BE2C (cell line): Measurements from ENCODE around the gene DNLZ.
"Not testable (repeated sequence)": the region's sequence is repeated elsewhere in the genome, so short reads cannot be mapped to it uniquely, and the experiment has no call there.

ENCODE experiments used
- DNase-seq: peaks from one replicate; pipeline ENCODE4 v3.0.0-alpha.2; 2020
- H3K27me3 ChIP-seq: fragments of 250-450 bp; sonication (Bioruptor Pico); 2 replicates; pipeline ENCODE4 v1.5.1; 2020; ENCODE audit warnings: mild to moderate bottlenecking
- H3K36me3 ChIP-seq: fragments of 250-450 bp; sonication (Bioruptor Pico); 2 replicates; pipeline ENCODE4 v1.5.1; 2020; ENCODE audit warnings: mild to moderate bottlenecking
- H3K4me1 ChIP-seq: fragments of 250-450 bp; sonication (Bioruptor Pico); 2 replicates; pipeline ENCODE4 v1.5.1; 2020
- H3K4me3 ChIP-seq: 2 replicates; pipeline ENCODE4 v1.5.1; 2011; ENCODE audit warnings: low read depth, low read length
- H3K9me3 ChIP-seq: fragments of 250-450 bp; sonication (Bioruptor Pico); 2 replicates; pipeline ENCODE4 v1.5.1; 2020
- CTCF ChIP-seq: IDR thresholded peaks from 2 replicates; pipeline ENCODE4 v1.5.1; 2012; ENCODE audit warnings: mild to moderate bottlenecking, low read depth, low read length

Gene DNLZ

GRCh38 chr9:136322756-136323330, 40.7 kb downstream of the DNLZ start:
- H3K27me3 ChIP-seq, result no peaks in the 10 kb centered on the region
- no peak overlapping the region for H3K4me3 ChIP-seq
- TF ChIP-seq CTCF, result no peak
- no peaks in the 10 kb centered on the region for H3K36me3 ChIP-seq
- no peak for DNase-seq
- H3K9me3 ChIP-seq, result no peaks in the 10 kb centered on the region
- H3K4me1 ChIP-seq, result peaks cover 14% of the 10 kb centered on the region

GRCh38 chr9:136321561-136321960, 42.0 kb downstream of the DNLZ start:
- DNase-seq, result no peak
- peaks cover 9% of the 10 kb centered on the region for H3K4me1 ChIP-seq
- H3K9me3 ChIP-seq, result no peaks in the 10 kb centered on the region
- no peak for TF ChIP-seq CTCF
- no peaks in the 10 kb centered on the region for H3K27me3 ChIP-seq
- H3K4me3 ChIP-seq, result no peak overlapping the region
- H3K36me3 ChIP-seq, result no peaks in the 10 kb centered on the region

- not testable (repeated sequence) for H3K27me3 ChIP-seq, H3K9me3 ChIP-seq, DNase-seq, H3K36me3 ChIP-seq, H3K4me1 ChIP-seq, H3K4me3 ChIP-seq
Observed at GRCh38 chr9:136320972-136321371, 42.6 kb downstream of the DNLZ start.

GRCh38 chr9:136319955-136320354, 43.6 kb downstream of the DNLZ start:
- DNase-seq, H3K36me3 ChIP-seq, H3K4me3 ChIP-seq, H3K9me3 ChIP-seq, H3K4me1 ChIP-seq, H3K27me3 ChIP-seq: not testable (repeated sequence)

GRCh38 chr9:136319244-136319643, 44.3 kb downstream of the DNLZ start:
- H3K4me3 ChIP-seq, H3K27me3 ChIP-seq: not testable (repeated sequence)

GRCh38 chr9:136318776-136319241, 44.7 kb downstream of the DNLZ start:
- peaks cover 13% of the 10 kb centered on the region for H3K9me3 ChIP-seq
- no peak for TF ChIP-seq CTCF
- no peaks in the 10 kb centered on the region for H3K27me3 ChIP-seq
- DNase-seq, result no peak
- no peaks in the 10 kb centered on the region for H3K4me1 ChIP-seq
- H3K36me3 ChIP-seq, result no peaks in the 10 kb centered on the region
- no peak overlapping the region for H3K4me3 ChIP-seq

More at GRCh38 chr9:136319244-136319643, 44.3 kb downstream of the DNLZ start:
- DNase-seq, H3K4me1 ChIP-seq, H3K36me3 ChIP-seq: not testable (repeated sequence)
- H3K9me3 ChIP-seq, result peaks cover 13% of the 10 kb centered on the region

GRCh38 chr9:136318111-136318775, 45.3 kb downstream of the DNLZ start:
- no peaks in the 10 kb centered on the region for H3K4me1 ChIP-seq
- TF ChIP-seq CTCF, result no peak
- no peak for DNase-seq
- no peak overlapping the region for H3K4me3 ChIP-seq
- peaks cover 13% of the 10 kb centered on the region for H3K9me3 ChIP-seq
- no peaks in the 10 kb centered on the region for H3K36me3 ChIP-seq
- H3K27me3 ChIP-seq, result no peaks in the 10 kb centered on the region
